Lung (tissue), 12 donors: Measurements from ENCODE around the gene ABHD14A. TPM values are rescaled to one million over a fixed set of nuclear protein-coding genes. Genes with fewer than 3 reads are reported as not detected.
A peak's percentile ranks its signal among the peaks of the same experiment; 100 is the strongest.

Source experiments
- ATAC-seq: fragments of 200-7000 bp; cut with Tn5 transposase; one replicate; pipeline ENCODE4 v1.9.1; 2020; ENCODE audit warnings: moderate number of reproducible peaks; ENCODE audit not compliant: insufficient read depth, low FRiP score
- DNase-seq, 3 donors: peaks; one replicate each; pipeline ENCODE4 v3.0.0-alpha.2; 2013 to 2017
- H3K27ac ChIP-seq, 2 donors: one replicate each; pipeline ENCODE4 v1.5.1; 2013; ENCODE audit warnings: mild to moderate bottlenecking in 2 of 2, moderate library complexity in 2 of 2, control low read depth in 1 of 2, inconsistent platforms in 1 of 2, low read depth in 1 of 2, low read length in 1 of 2
- H3K27me3 ChIP-seq, 3 donors: one replicate each; pipeline ENCODE4 v1.5.1; 2013; ENCODE audit warnings: low read length in 2 of 3; ENCODE audit not compliant: control insufficient read depth in 3 of 3, insufficient read depth in 3 of 3
- H3K36me3 ChIP-seq, 4 donors: one replicate each; pipeline ENCODE4 v1.5.1; 2013; ENCODE audit warnings: low read length in 4 of 4, mild to moderate bottlenecking in 1 of 4, moderate library complexity in 1 of 4; ENCODE audit not compliant: control insufficient read depth in 4 of 4, insufficient read depth in 4 of 4
- H3K4me1 ChIP-seq, 5 donors: one replicate each; pipeline ENCODE4 v1.5.1; 2013; ENCODE audit warnings: low read length in 5 of 5, mild to moderate bottlenecking in 2 of 5, moderate library complexity in 1 of 5; ENCODE audit not compliant: control insufficient read depth in 5 of 5, insufficient read depth in 5 of 5
- H3K4me3 ChIP-seq: one replicate; pipeline ENCODE4 v1.5.1; 2013; ENCODE audit warnings: mild to moderate bottlenecking, control low read depth, moderate library complexity
- H3K9ac ChIP-seq, 2 donors: one replicate each; pipeline ENCODE4 v1.5.1; 2013; ENCODE audit warnings: low read length in 2 of 2, control low read depth in 1 of 2; ENCODE audit not compliant: insufficient read depth in 1 of 2
- H3K9me3 ChIP-seq, 4 donors: one replicate each; pipeline ENCODE4 v1.5.1; 2013; ENCODE audit warnings: low read length in 3 of 4, mild to moderate bottlenecking in 1 of 4, moderate library complexity in 1 of 4; ENCODE audit not compliant: control insufficient read depth in 4 of 4, insufficient read depth in 3 of 4
- CTCF ChIP-seq: IDR thresholded peaks from 2 replicates; pipeline ENCODE4 v1.5.1; 2012; ENCODE audit warnings: mild to moderate bottlenecking; ENCODE audit errors: control extremely low read depth, extremely low read depth
- WGBS, 2 donors: extraction: QIAGEN DNeasy Blood & Tissue Kit; methylation state at CpG; one replicate each; pipeline ENCODE4 v1.1.7; 2013; 5-methylcytosine and 5-hydroxymethylcytosine counted together
- polyA plus RNA-seq, 2 donors: library from polyadenylated mRNA; stranded (reverse); fragments of 200-250 nt; gene quantifications; one replicate each; pipeline ENCODE4 v1.2.1, GENCODE V29; 2013
- total RNA-seq, 2 donors: library from RNA; depleted of rRNA in 1 of 2; stranded (reverse); fragments of >200 nt in 1 of 2; gene quantifications; one replicate each; pipeline ENCODE4 v1.2.1, GENCODE V29; 2014 to 2021
- donor health status: control.
- donor health status: control.
- donor health status: Bipolar disorder and iron deficiency.
- donor health status: healthy.
- donor health status: DM: yes; HTN: yes; CAD: no.

ABHD14A gene
- total and polyA plus RNA-seq, 4 donors = 7.2 to 62.8 (median 21.8) TPM

GRCh38 chr3:51977446-51978142 is 2.7 kb downstream of the ABHD14A start:
- 84 to 85% methylated on average over 9 of the region's 9 CpGs for WGBS, 2 donors
- ATAC-seq (no peak), DNase-seq (no peak)
- Histone ChIP-seq H3K9ac (no peak overlapping the region), H3K27me3 (no peaks in the 10 kb centered on the region), H3K27ac (no peak overlapping the region), H3K4me1 (peaks cover 0 to 26% (median 14%) of the 10 kb centered on the region in 5 donors), H3K4me3 (no peak overlapping the region), H3K36me3 (peaks cover 0 to 8% (median 3%) of the 10 kb centered on the region in 4 donors), H3K9me3 (no peaks in the 10 kb centered on the region)
- TF ChIP-seq CTCF = no peak

- peaks cover 0 to 28% (median 16%) of the 10 kb centered on the region in 5 donors for H3K4me1 ChIP-seq
- H3K27ac ChIP-seq = no peak overlapping the region
- 80 to 88% methylated on average over 4 of the region's 4 CpGs for WGBS, 2 donors
Measured at GRCh38 chr3:51978143-51978502, 3.3 kb downstream of the ABHD14A start.

GRCh38 chr3:51980253-51980652 is 5.4 kb downstream of the ABHD14A start:
- Histone ChIP-seq H3K4me1 (peaks cover 4 to 30% (median 13%) of the 10 kb centered on the region in 5 donors), H3K36me3 (peaks cover 0 to 8% (median 3%) of the 10 kb centered on the region in 4 donors), H3K9me3 (no peaks in the 10 kb centered on the region), H3K4me3 (no peak overlapping the region), H3K27ac (peak overlapping the region in 1 of 2 donors; percentile 56), H3K9ac (no peak overlapping the region), H3K27me3 (no peaks in the 10 kb centered on the region)
- 96 to 97% methylated on average over 10 of the region's 10 CpGs for WGBS, 2 donors
- ATAC-seq (no peak), DNase-seq (no peak)
- no peak for TF ChIP-seq CTCF

More at GRCh38 chr3:51978143-51978502, 3.3 kb downstream of the ABHD14A start:
- TF ChIP-seq CTCF = no peak
- no peaks in the 10 kb centered on the region for H3K9me3 ChIP-seq
- no peak overlapping the region for H3K9ac ChIP-seq
- peaks cover 0 to 8% (median 3%) of the 10 kb centered on the region in 4 donors for H3K36me3 ChIP-seq
- DNase-seq (no peak), ATAC-seq (no peak)
- no peak overlapping the region for H3K4me3 ChIP-seq
- no peaks in the 10 kb centered on the region for H3K27me3 ChIP-seq
